Neural cell (in vitro differentiated cells): ENCODE data around the gene MED13L. TPM values are rescaled to one million over a fixed set of nuclear protein-coding genes. Genes with fewer than 3 reads are reported as not detected.

Experiments
- H2AFZ ChIP-seq: fragments of 200-600, 300-800 bp; sonication (generic), shearing (Covaris generic); 2 replicates; pipeline ENCODE4 v1.6.0; 2014; ENCODE audit warnings: low read depth, mild to moderate bottlenecking, antibody characterized with exemption, low read length, moderate library complexity
- H3F3A ChIP-seq: fragments of 200-600 bp; shearing (Covaris generic); 2 replicates; pipeline ENCODE4 v1.6.1; 2016; ENCODE audit warnings: mild to moderate bottlenecking, moderate library complexity, mixed read lengths, antibody characterized with exemption, low read length; ENCODE audit not compliant: insufficient read depth, poor library complexity, severe bottlenecking
- H3K27ac ChIP-seq: fragments of 200-600, 300-800 bp; sonication (generic), shearing (Covaris generic); 2 replicates; pipeline ENCODE4 v1.5.1; 2014; ENCODE audit warnings: mild to moderate bottlenecking, low read length, moderate library complexity
- H3K27me3 ChIP-seq: fragments of 300-800, 200-600 bp; sonication (generic), shearing (Covaris generic); 2 replicates; pipeline ENCODE4 v1.6.0; 2014; ENCODE audit warnings: mild to moderate bottlenecking, low read depth, low read length, moderate library complexity; ENCODE audit not compliant: insufficient read depth
- H3K36me3 ChIP-seq: fragments of 300-800, 200-600 bp; sonication (generic), shearing (Covaris generic); 2 replicates; pipeline ENCODE4 v1.5.1; 2014; ENCODE audit warnings: mild to moderate bottlenecking, antibody characterized with exemption, low read length, moderate library complexity; ENCODE audit not compliant: insufficient read depth
- H3K4me2 ChIP-seq: fragments of 300-800, 200-600 bp; sonication (generic), shearing (Covaris generic); 2 replicates; pipeline ENCODE4 v1.6.0; 2014; ENCODE audit warnings: mild to moderate bottlenecking, low read length
- H3K4me3 ChIP-seq: fragments of 300-800, 200-600 bp; sonication (generic), shearing (Covaris generic); 2 replicates; pipeline ENCODE4 v1.5.1; 2014; ENCODE audit warnings: mild to moderate bottlenecking, low read length, moderate library complexity
- H3K79me2 ChIP-seq: fragments of 200-600 bp; shearing (Covaris generic); replicated peaks from 2 replicates; pipeline ENCODE4 v1.6.0; 2014; ENCODE audit warnings: mild to moderate bottlenecking, low read length, moderate library complexity; ENCODE audit not compliant: insufficient read depth
- H3K9ac ChIP-seq: fragments of 300-800, 200-600 bp; sonication (generic), shearing (Covaris generic); 2 replicates; pipeline ENCODE4 v1.6.1; 2016; ENCODE audit warnings: mild to moderate bottlenecking, low read length, mixed read lengths
- H3K9me2 ChIP-seq: fragments of 200-600 bp; shearing (Covaris generic); 2 replicates; pipeline ENCODE4 v1.6.1; 2016; ENCODE audit warnings: mild to moderate bottlenecking, low read length, mixed read lengths; ENCODE audit not compliant: insufficient read depth
- H3K9me3 ChIP-seq: fragments of 200-600, 300-800 bp; sonication (generic), shearing (Covaris generic); 2 replicates; pipeline ENCODE4 v1.6.1; 2016; ENCODE audit warnings: mild to moderate bottlenecking, mixed run types, low read length, moderate library complexity, mixed read lengths
- H4K20me1 ChIP-seq: fragments of 200-600 bp; shearing (Covaris generic); 2 replicates; pipeline ENCODE4 v1.6.1; 2016; ENCODE audit warnings: mild to moderate bottlenecking, mixed run types; ENCODE audit not compliant: insufficient read depth
- CTCF ChIP-seq: fragments of 450-650 bp; IDR thresholded peaks from 2 replicates; pipeline ENCODE4 v1.5.1; 2014; ENCODE audit warnings: antibody characterized with exemption, mild to moderate bottlenecking, moderate library complexity; ENCODE audit not compliant: poor library complexity, severe bottlenecking
- EP300 ChIP-seq: fragments of 450-650 bp; conservative IDR thresholded peaks from 2 replicates; pipeline ENCODE4 v1.6.1; 2014; ENCODE audit warnings: antibody characterized with exemption, mild to moderate bottlenecking, moderate library complexity; ENCODE audit not compliant: poor library complexity, severe bottlenecking
- EZH2 ChIP-seq: fragments of 200-600, 300-800 bp; shearing (Covaris generic), sonication (generic); IDR thresholded peaks from 2 replicates; pipeline ENCODE4 v1.6.1; 2014; ENCODE audit warnings: antibody characterized with exemption, low read length, borderline replicate concordance, mild to moderate bottlenecking; ENCODE audit not compliant: insufficient read depth, poor library complexity, severe bottlenecking
- MXI1 ChIP-seq: fragments of 450-650 bp; conservative IDR thresholded peaks from 2 replicates; pipeline ENCODE4 v1.6.1; 2014; ENCODE audit warnings: antibody characterized with exemption, mild to moderate bottlenecking; ENCODE audit not compliant: poor library complexity, severe bottlenecking
- POLR2AphosphoS5 ChIP-seq: IDR thresholded peaks from 2 replicates; pipeline ENCODE4 v1.6.1; 2012
- RAD21 ChIP-seq: fragments of 450-650 bp; conservative IDR thresholded peaks from 2 replicates; pipeline ENCODE4 v1.6.1; 2014; ENCODE audit warnings: antibody characterized with exemption, mild to moderate bottlenecking, moderate library complexity
- REST ChIP-seq: IDR thresholded peaks from 2 replicates; pipeline ENCODE4 v1.6.1; 2012; ENCODE audit warnings: borderline replicate concordance
- SMC3 ChIP-seq: fragments of 450-650 bp; conservative IDR thresholded peaks from 2 replicates; pipeline ENCODE4 v1.6.1; 2014; ENCODE audit warnings: antibody characterized with exemption, mild to moderate bottlenecking, moderate library complexity; ENCODE audit not compliant: poor library complexity
- TAF1 ChIP-seq: IDR thresholded peaks from 2 replicates; pipeline ENCODE4 v1.6.1; 2012; ENCODE audit warnings: low read depth
- polyA plus RNA-seq: library from polyadenylated mRNA; depleted of rRNA; stranded (reverse); fragments of >200 nt; gene quantifications from 2 replicates; pipeline ENCODE4 v1.2.3, GENCODE V29; 2014

MED13L gene
- polyA plus RNA-seq, 1 donor from 2014 or later: 38.9 TPM

- no peak overlapping the region for H3K4me2 ChIP-seq
- TF ChIP-seq EZH2 (no peak), RAD21 (no peak), MXI1 (no peak), TAF1 (no peak), EP300 (no peak), SMC3 (no peak), CTCF (no peak), REST (no peak), POLR2AphosphoS5 (no peak)
- no peaks in the 10 kb centered on the region for H3F3A ChIP-seq
- H3K27ac ChIP-seq: no peak overlapping the region
- H3K9me3 ChIP-seq: no peaks in the 10 kb centered on the region
- H3K27me3 ChIP-seq: no peaks in the 10 kb centered on the region
- no peak overlapping the region for H3K9ac ChIP-seq
- H3K79me2 ChIP-seq: peaks cover 28% of the 10 kb centered on the region
- H3K36me3 ChIP-seq: no peaks in the 10 kb centered on the region
- no peak overlapping the region for H2AFZ ChIP-seq
- no peaks in the 10 kb centered on the region for H4K20me1 ChIP-seq
- H3K4me3 ChIP-seq: no peak overlapping the region
- H3K9me2 ChIP-seq: no peaks in the 10 kb centered on the region
Measured at GRCh38 chr12:116172224-116172849, 105.2 kb downstream of the MED13L start.

- Histone ChIP-seq H3K27me3 (no peaks in the 10 kb centered on the region), H3K9ac (no peak overlapping the region), H2AFZ (no peak overlapping the region), H3F3A (no peaks in the 10 kb centered on the region), H3K36me3 (no peaks in the 10 kb centered on the region), H3K4me3 (no peak overlapping the region), H3K27ac (no peak overlapping the region), H3K79me2 (peaks cover 21% of the 10 kb centered on the region), H3K4me2 (no peak overlapping the region), H3K9me2 (no peaks in the 10 kb centered on the region), H3K9me3 (no peaks in the 10 kb centered on the region), H4K20me1 (no peaks in the 10 kb centered on the region)
- no peak for TF ChIP-seq RAD21
- TF ChIP-seq TAF1: no peak
- TF ChIP-seq EZH2: no peak
- no peak for TF ChIP-seq POLR2AphosphoS5
- TF ChIP-seq SMC3: no peak
- TF ChIP-seq CTCF: no peak
- TF ChIP-seq REST: no peak
- TF ChIP-seq MXI1: no peak
- TF ChIP-seq EP300: no peak
Measured at GRCh38 chr12:116171549-116171948, 105.9 kb downstream of the MED13L start.
